SKM-1 (cell line): Measurements from ENCODE around the gene SCIN.

Experiments
- DNase-seq: peaks from one replicate; lab custom pipeline; 2025; ENCODE audit not compliant: unreplicated experiment; lab: John Stamatoyannopoulos, UW

The SCIN gene

DNA sequence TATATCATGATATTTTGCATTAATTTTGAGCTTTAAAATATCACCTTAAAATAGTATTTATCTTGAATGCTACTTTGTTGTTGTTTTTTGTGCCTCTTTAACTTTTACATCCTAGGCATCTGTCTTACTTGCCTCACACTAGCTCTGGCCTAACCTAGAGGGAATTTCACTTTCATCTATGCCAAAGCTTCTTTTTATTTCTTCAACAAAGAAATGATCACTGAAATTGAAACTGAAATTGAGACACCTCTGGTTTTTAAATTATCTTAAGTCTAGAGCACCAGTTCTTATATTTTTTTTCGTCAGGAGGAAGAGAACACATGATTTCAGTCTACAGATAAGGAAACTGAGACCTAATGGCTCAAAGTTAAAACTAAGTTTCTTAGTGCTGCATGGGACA, 3.5 kb upstream of the SCIN start:
- DNase-seq = no peak

- no peak for DNase-seq
These were observed 847 bp upstream of the SCIN start for GRCh38 chr7:12569673-12570072.

- DNase-seq = no peak
These were observed 369 bp upstream of the SCIN start for GRCh38 chr7:12570168-12570533.

DNA sequence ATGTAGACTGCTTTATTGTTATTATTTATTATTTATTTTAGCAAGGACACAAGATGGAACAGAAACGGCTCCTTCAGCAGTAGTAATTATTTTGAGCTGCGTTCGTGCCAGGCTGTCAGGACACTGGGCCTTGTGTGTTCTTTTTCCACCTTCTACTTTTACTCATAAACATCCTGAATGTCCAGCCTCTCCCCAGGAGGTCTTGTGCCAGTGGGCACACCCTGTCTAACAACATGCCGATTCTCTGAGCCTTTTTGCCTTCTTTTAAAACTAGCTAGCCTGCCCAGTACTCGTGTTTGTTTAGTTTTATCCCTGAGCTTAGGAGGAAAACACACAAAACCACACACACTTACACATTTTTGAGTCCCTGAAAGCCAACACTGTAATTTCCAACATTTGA, 1.2 kb downstream of the SCIN start:
- no peak for DNase-seq

- no peak for DNase-seq
These were observed 2.5 kb downstream of the SCIN start for GRCh38 chr7:12572941-12573575.

GRCh38 chr7:12573885-12574284, 3.4 kb downstream of the SCIN start:
- DNase-seq = no peak

DNA sequence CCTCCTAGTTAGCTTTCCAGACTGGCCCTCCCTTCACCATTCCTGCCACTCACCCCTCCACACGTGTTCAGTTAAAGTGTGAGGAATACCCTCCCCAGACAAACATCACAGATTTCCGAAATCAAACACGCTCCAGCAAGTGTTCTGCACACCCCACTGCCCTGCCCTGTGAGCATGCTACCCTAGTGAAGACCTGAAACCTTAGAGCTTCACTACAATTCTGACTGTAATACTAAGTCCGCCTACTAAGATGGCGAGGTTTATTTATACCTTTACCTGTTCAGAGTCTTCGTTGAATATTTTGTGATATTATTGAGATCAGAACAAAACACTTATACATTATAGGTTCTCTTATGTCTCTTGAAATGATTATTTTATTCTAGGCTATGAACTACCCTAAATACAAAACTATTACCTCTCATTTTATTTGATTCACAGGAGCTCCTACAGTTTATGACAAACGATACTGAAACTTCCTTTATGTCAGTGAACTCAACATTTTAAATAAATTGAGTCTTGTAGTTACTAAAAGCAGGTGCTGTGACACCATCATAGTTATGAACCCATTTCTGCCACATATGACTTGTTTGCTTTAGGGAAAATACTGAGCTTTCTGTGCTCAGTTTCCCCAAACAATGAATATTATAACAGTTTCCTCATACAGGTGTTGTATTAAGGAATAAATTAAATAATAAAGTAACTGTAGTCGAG, 8.6 kb downstream of the SCIN start:
- DNase-seq = no peak

- DNase-seq = no peak
These were observed 11.4 kb downstream of the SCIN start for GRCh38 chr7:12581897-12582296.

- no peak for DNase-seq
These were observed 11.8 kb downstream of the SCIN start for GRCh38 chr7:12582362-12582761.

- DNase-seq = no peak
These were observed 12.7 kb downstream of the SCIN start for GRCh38 chr7:12583176-12583575.

DNA sequence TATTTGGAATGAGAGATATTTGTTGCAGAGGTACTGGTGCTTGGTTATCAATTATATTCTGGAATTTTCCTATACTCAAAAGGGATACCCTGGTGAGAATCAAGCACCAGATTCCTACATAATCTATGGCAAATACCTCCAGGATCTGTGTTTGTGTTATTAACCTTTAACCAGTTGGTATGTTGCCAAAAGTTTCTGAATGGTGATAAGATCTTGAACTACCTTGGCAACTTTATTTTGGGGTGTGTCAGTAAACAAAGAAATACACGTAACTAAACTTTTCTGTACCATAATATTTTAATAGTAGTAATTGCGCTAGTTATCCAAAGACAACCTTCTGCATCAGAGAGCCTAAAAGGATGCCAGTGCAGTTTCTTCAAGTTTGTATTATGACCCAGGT, 13.4 kb downstream of the SCIN start:
- no peak for DNase-seq

- peak; percentile 77 for DNase-seq
These were observed 14.4 kb downstream of the SCIN start for GRCh38 chr7:12584930-12585329.

DNA sequence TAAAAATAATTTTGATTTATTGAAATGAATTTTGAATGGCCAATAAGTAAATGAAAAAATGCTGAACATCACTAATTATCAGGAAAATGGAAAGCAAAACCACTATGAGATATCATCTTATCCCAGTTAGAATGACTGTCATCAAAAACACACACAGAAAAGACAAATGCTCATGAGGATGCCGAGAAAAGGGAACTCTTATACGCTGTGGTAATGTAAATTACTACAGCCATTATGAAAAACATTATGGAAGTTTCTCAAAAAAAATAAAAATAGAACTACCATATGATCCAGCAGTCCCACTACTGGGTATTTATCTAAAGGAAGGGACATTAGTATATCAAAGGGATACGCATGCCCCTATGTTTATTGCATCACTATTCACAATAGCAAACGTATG, 15.8 kb downstream of the SCIN start:
- DNase-seq = no peak

- DNase-seq = no peak
These were observed 17.9 kb downstream of the SCIN start for GRCh38 chr7:12588259-12588904.

DNA sequence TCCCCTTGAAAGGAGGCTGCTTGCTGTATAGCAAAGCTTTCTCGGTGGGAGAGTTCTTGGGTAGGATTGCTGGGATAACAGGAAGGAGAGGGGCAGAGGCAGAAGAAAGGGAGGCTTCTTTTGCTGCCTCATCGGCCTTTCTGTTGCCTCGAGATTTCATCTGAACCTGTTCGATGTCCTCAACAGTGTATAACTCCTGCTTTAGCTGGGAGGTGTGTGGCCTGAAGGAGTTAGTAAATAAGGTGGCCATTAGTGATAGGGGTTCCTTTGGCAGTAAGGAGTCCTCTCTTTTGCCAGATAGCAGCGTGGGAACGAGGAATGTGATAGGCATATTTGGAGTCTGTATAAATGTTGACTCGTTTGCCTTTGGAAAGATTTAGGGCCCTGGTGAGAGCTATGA, 20.0 kb downstream of the SCIN start:
- DNase-seq = no peak

GRCh38 chr7:12594122-12594897, 23.8 kb downstream of the SCIN start:
- DNase-seq = no peak

DNA sequence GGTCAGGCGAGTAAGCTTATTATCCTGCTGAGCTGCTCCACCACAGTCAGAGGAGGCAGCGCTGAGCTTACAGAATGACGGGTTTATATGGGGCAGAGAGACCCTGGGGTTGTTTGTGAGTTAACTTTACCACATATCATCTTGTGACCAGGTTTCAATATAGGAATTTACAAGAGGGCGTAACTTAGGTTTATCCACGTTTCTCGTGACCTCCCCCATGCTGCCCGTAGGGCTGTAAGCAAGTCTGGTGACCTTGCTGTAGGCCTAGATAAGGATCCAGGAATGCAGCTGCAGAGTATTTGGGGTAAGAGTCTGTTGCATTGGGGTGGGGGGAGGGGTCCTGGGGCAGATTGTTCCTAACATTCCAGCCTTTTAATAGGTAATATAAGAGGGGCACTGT, 24.6 kb downstream of the SCIN start:
- no peak for DNase-seq

DNA sequence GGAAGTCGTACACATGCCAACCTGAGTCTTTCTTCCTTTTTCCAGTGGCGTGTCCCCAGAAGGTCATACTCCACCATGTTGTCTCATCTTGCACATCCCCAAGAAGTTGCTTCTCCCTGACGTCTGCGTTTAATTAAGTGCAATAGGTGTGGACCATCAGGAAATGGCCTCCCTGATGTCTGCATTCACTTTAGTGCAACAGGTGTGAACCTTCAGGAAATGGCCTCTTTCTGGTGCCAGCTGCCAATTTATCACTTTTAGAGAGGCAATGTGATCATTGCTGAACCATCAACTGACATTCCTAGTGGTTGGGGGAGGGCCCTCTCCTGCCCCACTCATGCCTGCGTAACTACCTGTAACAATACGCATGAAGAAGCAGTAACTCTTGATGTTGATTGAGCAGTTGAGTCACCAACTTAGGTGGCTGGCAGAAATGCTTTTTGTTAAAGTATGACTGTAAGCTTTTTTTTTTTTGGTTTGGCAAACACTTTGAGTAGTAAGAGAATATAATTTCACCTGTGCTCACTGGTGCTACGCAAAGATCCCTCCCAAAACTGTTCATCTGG, 25.8 kb downstream of the SCIN start:
- DNase-seq = no peak

DNA sequence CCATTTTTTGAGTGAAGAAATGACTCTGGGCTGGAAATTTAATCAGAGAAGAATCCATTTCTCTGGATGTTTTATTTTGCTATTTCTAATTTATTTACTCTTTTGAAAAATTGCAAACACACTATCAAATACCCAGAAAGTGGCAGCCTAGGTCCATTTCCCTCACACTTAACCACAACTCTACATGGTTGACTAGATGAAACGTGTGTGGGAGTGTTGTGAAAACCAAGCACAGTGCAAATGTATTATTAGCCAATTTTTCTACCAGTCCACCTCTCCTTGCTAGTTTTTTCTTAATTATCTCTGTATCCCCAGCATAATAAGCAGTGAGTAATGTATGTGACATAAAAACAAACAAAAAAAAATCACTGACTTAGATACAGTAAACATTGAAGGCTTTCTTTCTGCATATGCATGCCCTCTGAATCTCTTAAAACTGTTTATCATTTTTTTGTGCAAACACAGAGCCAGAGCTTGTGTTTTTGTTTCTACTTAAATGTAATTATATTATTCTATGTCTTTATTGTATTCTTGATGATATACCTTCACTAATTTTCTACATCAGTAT, 30.9 kb downstream of the SCIN start:
- no peak for DNase-seq

- no peak for DNase-seq
These were observed 36.6 kb downstream of the SCIN start for GRCh38 chr7:12607134-12607533.

GRCh38 chr7:12609561-12609960, 39.0 kb downstream of the SCIN start:
- no peak for DNase-seq
